Nephron progenitor cell (in vitro differentiated cells): ENCODE results near the gene PRRT2.

Source experiments
- DNase-seq: peaks from one replicate; pipeline ENCODE4 v3.0.0; 2021
- H3K27ac Mint-ChIP-seq: 2 replicates; pipeline ENCODE4 v1.8.0; 2021; ENCODE audit warnings: mild to moderate bottlenecking, moderate library complexity, mixed read lengths
- H3K27me3 Mint-ChIP-seq: 2 replicates; pipeline ENCODE4 v1.8.0; 2021; ENCODE audit warnings: mild to moderate bottlenecking, low read depth, mixed read lengths; ENCODE audit not compliant: poor library complexity
- H3K36me3 Mint-ChIP-seq: 2 replicates; pipeline ENCODE4 v1.8.0; 2021; ENCODE audit warnings: low read depth, mixed read lengths
- H3K4me1 Mint-ChIP-seq: 2 replicates; pipeline ENCODE4 v1.8.0; 2021; ENCODE audit warnings: mixed read lengths
- H3K4me3 Mint-ChIP-seq: 2 replicates; pipeline ENCODE4 v1.8.0; 2021; ENCODE audit warnings: mild to moderate bottlenecking, moderate library complexity, mixed read lengths
- H3K9me3 Mint-ChIP-seq: 2 replicates; pipeline ENCODE4 v1.8.0; 2021; ENCODE audit warnings: mild to moderate bottlenecking, moderate library complexity, mixed read lengths
- CTCF ChIP-seq: fragments of 200-600 bp; sonication (generic); IDR thresholded peaks from 2 replicates; pipeline ENCODE4 v1.5.0; 2021; ENCODE audit warnings: antibody characterized with exemption

Gene PRRT2

GRCh38 chr16:29810699-29811169 lies 1.3 kb upstream of the PRRT2 start:
- H3K4me1 Mint-ChIP-seq: peaks cover 75% of the 10 kb centered on the region
- H3K36me3 Mint-ChIP-seq: peaks cover 5% of the 10 kb centered on the region
- no peak for TF ChIP-seq CTCF
- no peaks in the 10 kb centered on the region for H3K27me3 Mint-ChIP-seq
- H3K4me3 Mint-ChIP-seq: peak overlapping the region; percentile 93
- DNase-seq: peak; percentile 26
- H3K27ac Mint-ChIP-seq: peak overlapping the region; percentile 99
- H3K9me3 Mint-ChIP-seq: no peaks in the 10 kb centered on the region

GRCh38 chr16:29811170-29811895 lies 660 bp upstream of the PRRT2 start:
- H3K27ac Mint-ChIP-seq: peak overlapping the region; percentile 99
- no peaks in the 10 kb centered on the region for H3K9me3 Mint-ChIP-seq
- peak overlapping the region; percentile 93 for H3K4me3 Mint-ChIP-seq
- H3K27me3 Mint-ChIP-seq: no peaks in the 10 kb centered on the region
- H3K36me3 Mint-ChIP-seq: peaks cover 5% of the 10 kb centered on the region
- DNase-seq: peak; percentile 94
- no peak for TF ChIP-seq CTCF
- peaks cover 80% of the 10 kb centered on the region for H3K4me1 Mint-ChIP-seq

- H3K4me1 Mint-ChIP-seq: peaks cover 90% of the 10 kb centered on the region
- no peak for DNase-seq
- H3K27me3 Mint-ChIP-seq: no peaks in the 10 kb centered on the region
- no peaks in the 10 kb centered on the region for H3K9me3 Mint-ChIP-seq
- peak overlapping the region; percentile 16 for H3K27ac Mint-ChIP-seq
- no peak for TF ChIP-seq CTCF
- H3K36me3 Mint-ChIP-seq: peaks cover 6% of the 10 kb centered on the region
- peak overlapping the region; percentile 93 for H3K4me3 Mint-ChIP-seq
These were observed 1.0 kb downstream of the PRRT2 start for GRCh38 chr16:29812754-29813643.

- no peak for TF ChIP-seq CTCF
- DNase-seq: peak; percentile 18
- peak overlapping the region; percentile 93 for H3K4me3 Mint-ChIP-seq
- peaks cover 90% of the 10 kb centered on the region for H3K4me1 Mint-ChIP-seq
- peaks cover 11% of the 10 kb centered on the region for H3K36me3 Mint-ChIP-seq
- H3K27me3 Mint-ChIP-seq: no peaks in the 10 kb centered on the region
- H3K9me3 Mint-ChIP-seq: no peaks in the 10 kb centered on the region
- no peak overlapping the region for H3K27ac Mint-ChIP-seq
These were observed 1.9 kb downstream of the PRRT2 start for GRCh38 chr16:29813644-29814562.

- Mint-ChIP-seq H3K9me3 (no peaks in the 10 kb centered on the region), H3K4me3 (peak overlapping the region; percentile 93), H3K4me1 (peaks cover 92% of the 10 kb centered on the region), H3K36me3 (peaks cover 18% of the 10 kb centered on the region), H3K27me3 (no peaks in the 10 kb centered on the region), H3K27ac (peak overlapping the region; percentile 54)
- no peak for TF ChIP-seq CTCF
- DNase-seq: peak; percentile 13
These were observed 2.6 kb downstream of the PRRT2 start for GRCh38 chr16:29814592-29814991.
